K562 (cell line): Measurements from ENCODE around the gene POP7. TPM values are rescaled to one million over a fixed set of nuclear protein-coding genes. Genes with fewer than 3 reads are reported as not detected.

Experiments used
- ATAC-seq: fragments of 200-7000 bp; cut with Tn5 transposase; 3 replicates; pipeline ENCODE4 v1.9.1; 2020; ENCODE audit warnings: moderate library complexity
- BruUV-seq: library from RNA; stranded (reverse); fragments of 400-500 nt; replicated peaks from 2 replicates; lab custom pipeline; 2021; lab: Mats Ljungman, UMichigan
- CTCF ChIA-PET: fragments of 300-600 bp; formaldehyde crosslinking; extraction: SDS; loops from one replicate; lab custom pipeline; 2021; ENCODE audit warnings: low intra/inter-chr PET ratio; lab: Yijun Ruan, JAX
- POLR2A ChIA-PET: fragments of 300-600, 350-650 bp; sonication (Branson Sonifier 250); formaldehyde crosslinking; extraction: SDS; loops from one replicate; lab custom pipeline; 2021; ENCODE audit warnings: antibody characterized with exemption, inconsistent platforms; lab: Yijun Ruan, JAX
- DNase-seq, 4 experiments: peaks; one replicate each; pipeline versions ENCODE4 v3.0.0 to v3.0.0-alpha.2; 2011 to 2018; ENCODE audit warnings: low spot score in 3 of 4, mixed read lengths in 3 of 4; ENCODE audit errors: extremely low read depth in 1 of 4
- FAIRE-seq: peaks from 2 replicates; lab custom pipeline; 2011; peaks lifted over from hg19 to GRCh38; lab: Jason Lieb, UNC
- H2AFZ ChIP-seq: 2 replicates; pipeline ENCODE4 v1.6.0; 2011; ENCODE audit warnings: low read depth, low read length, control low read depth, inconsistent platforms
- H3K27ac ChIP-seq: fragments of 200-600 bp; 3 replicates; pipeline ENCODE4 v1.8.0; 2011; ENCODE audit warnings: low read depth, mild to moderate bottlenecking, control low read depth, inconsistent platforms, low read length, moderate library complexity, mixed read lengths; ENCODE audit errors: extremely low read depth
- H3K27me3 ChIP-seq, 2 experiments: fragments of 300-600 bp in 1 of 2; 2 replicates in 1 of 2; 3 replicates in 1 of 2; pipeline versions ENCODE4 v1.6.0 to v1.8.0; 2011; ENCODE audit warnings: inconsistent platforms in 2 of 2, low read length in 2 of 2, mild to moderate bottlenecking in 1 of 2, mixed read lengths in 1 of 2, moderate library complexity in 1 of 2; ENCODE audit not compliant: control insufficient read depth in 2 of 2, insufficient read depth in 2 of 2
- H3K36me3 ChIP-seq: fragments of 300-600 bp; 3 replicates; pipeline ENCODE4 v1.8.0; 2011; ENCODE audit warnings: mild to moderate bottlenecking, low read length, inconsistent platforms; ENCODE audit not compliant: control insufficient read depth, insufficient read depth
- H3K4me1 ChIP-seq, 2 experiments: fragments of 200-600 bp in 1 of 2; replicated peaks in 1 of 2; 2 replicates in 1 of 2; 3 replicates in 1 of 2; pipeline versions ENCODE4 v1.5.1 to v1.8.0; 2011; ENCODE audit warnings: inconsistent platforms in 2 of 2, low read length in 2 of 2, mild to moderate bottlenecking in 1 of 2, mixed read lengths in 1 of 2, moderate library complexity in 1 of 2; ENCODE audit not compliant: control insufficient read depth in 2 of 2, insufficient read depth in 2 of 2
- H3K4me2 ChIP-seq: 2 replicates; pipeline ENCODE4 v1.6.1; 2011; ENCODE audit warnings: low read length, control low read depth, inconsistent platforms, mixed read lengths; ENCODE audit not compliant: insufficient read depth
- H3K4me3 ChIP-seq: fragments of 200-600 bp; sonication (generic), shearing (Covaris generic); 2 replicates; pipeline ENCODE4 v1.5.1; 2016; ENCODE audit warnings: control low read depth, inconsistent platforms
- H3K79me2 ChIP-seq: fragments of 200-600 bp; 3 replicates; pipeline ENCODE4 v1.8.0; 2011; ENCODE audit warnings: low read length, inconsistent platforms; ENCODE audit not compliant: control insufficient read depth, insufficient read depth
- H3K9ac ChIP-seq, 2 experiments: 2 replicates each; pipeline versions ENCODE4 v1.6.0 to v1.6.1; 2011; ENCODE audit warnings: low read depth in 2 of 2, low read length in 2 of 2, control low read depth in 1 of 2, inconsistent platforms in 1 of 2, mild to moderate bottlenecking in 1 of 2, mixed read lengths in 1 of 2; ENCODE audit not compliant: insufficient read depth in 1 of 2
- H3K9me1 ChIP-seq: one replicate; pipeline ENCODE4 v1.6.0; 2011; ENCODE audit warnings: inconsistent platforms, mild to moderate bottlenecking, low read length, moderate library complexity; ENCODE audit not compliant: control insufficient read depth, insufficient read depth
- H3K9me3 ChIP-seq: replicated peaks from 2 replicates; pipeline ENCODE4 v1.5.1; 2011; ENCODE audit warnings: low read depth, low read length, inconsistent platforms; ENCODE audit not compliant: control insufficient read depth, insufficient read depth
- H4K20me1 ChIP-seq: replicated peaks from 2 replicates; pipeline ENCODE4 v1.6.1; 2011; ENCODE audit warnings: low read length, inconsistent platforms, mixed read lengths; ENCODE audit not compliant: control insufficient read depth, insufficient read depth
- ATF7 ChIP-seq: fragments of 450-650 bp; IDR thresholded peaks from 2 replicates; pipeline ENCODE4 v1.7.1; 2014; ENCODE audit warnings: mild to moderate bottlenecking, moderate library complexity
- CEBPB ChIP-seq: fragments of 450-650 bp; IDR thresholded peaks from 2 replicates; pipeline ENCODE4 v1.6.1; 2016; ENCODE audit warnings: missing genetic modification characterization, missing compliant biosample characterization
- CREB1 ChIP-seq, 2 experiments: sonication (generic) in 1 of 2; formaldehyde crosslinking in 1 of 2; IDR thresholded peaks; 2 replicates each; pipeline versions ENCODE4 v1.6.1 to v1.8.0; 2012 to 2022; ENCODE audit warnings: inconsistent platforms in 1 of 2, mild to moderate bottlenecking in 1 of 2, missing genetic modification reagents in 1 of 2, moderate library complexity in 1 of 2
- NRF1 ChIP-seq, 2 experiments: fragments of 450-650 bp; IDR thresholded peaks in 1 of 2; conservative IDR thresholded peaks in 1 of 2; 2 replicates each; pipeline ENCODE4 v1.6.1; 2014; ENCODE audit warnings: mild to moderate bottlenecking in 2 of 2
- POLR2A ChIP-seq: fragments of 450-650 bp; conservative IDR thresholded peaks from 2 replicates; pipeline ENCODE4 v1.6.1; 2016
- RFX5 ChIP-seq: IDR thresholded peaks from 2 replicates; pipeline ENCODE4 v1.6.1; 2011; ENCODE audit warnings: low read depth, mild to moderate bottlenecking, improper control_type of control experiment, low read length
- SUPT5H ChIP-seq: fragments of 450-650 bp; IDR thresholded peaks from 2 replicates; pipeline ENCODE4 v1.6.1; 2016
- ZNF165 ChIP-seq: fragments of 250-450 bp; sonication (Bioruptor Pico); IDR thresholded peaks from 2 replicates; pipeline ENCODE4 v1.4.0; 2020; ENCODE audit warnings: borderline replicate concordance
- WGBS: fragments of 100-300 bp; shearing (Covaris generic); methylation state at CpG from one replicate; pipeline ENCODE4 v1.1.6; 2016; ENCODE audit warnings: low coverage, mixed read lengths; ENCODE audit not compliant: insufficient coverage; ENCODE audit errors: missing lambda C conversion rate; 5-methylcytosine and 5-hydroxymethylcytosine counted together
- in situ Hi-C: fragments of 300-500 bp; cut with MboI; formaldehyde crosslinking; loops from 4 replicates; pipeline ENCODE4 v1.15.0; 2018; ENCODE audit warnings: inconsistent platforms, mixed read lengths
- intact Hi-C: fragments of 100-400 bp; cut with micrococcal nuclease; formaldehyde crosslinking; loops from 2 replicates; pipeline ENCODE4 v1.14.2; 2022
- polyA plus RNA-seq, 8 experiments: library from polyadenylated mRNA; depleted of rRNA in 4 of 8; stranded (reverse) in 5 of 8; unstranded in 3 of 8; fragments of >200 nt; fragmentation: Nextera tagmentation in 2 of 8; fragmentation: Illumina TruSeq in 1 of 8; extraction: Ambion mirVana in 2 of 8; extraction: Trizol in 1 of 8; gene quantifications; 2 replicates each; pipeline versions ENCODE4 v1.2.1 to v1.2.3, GENCODE V29; 2011 to 2014; ENCODE audit warnings: inconsistent platforms in 1 of 8, missing spikeins in 1 of 8
- total RNA-seq, 7 experiments: library from RNA; depleted of rRNA in 6 of 7; stranded (reverse); fragments of >200 nt in 6 of 7; fragmentation: Illumina TruSeq in 2 of 7; extraction: Trizol in 2 of 7; gene quantifications; 2 replicates each; pipeline versions ENCODE4 v1.2.1 to v1.2.3, GENCODE V29; 2011 to 2021; ENCODE audit warnings: low replicate concordance in 1 of 7
- TF ChIP-seq, protein P1 (sequence below), 2 experiments: fragments of 450-650 bp in 1 of 2; sonication (generic) in 1 of 2; formaldehyde crosslinking in 1 of 2; IDR thresholded peaks in 1 of 2; conservative IDR thresholded peaks in 1 of 2; 2 replicates each; pipeline versions ENCODE4 v1.6.1 to v1.8.1; 2016 to 2023; ENCODE audit warnings: mild to moderate bottlenecking in 2 of 2, moderate library complexity in 2 of 2, inconsistent platforms in 1 of 2, missing genetic modification reagents in 1 of 2
- TF ChIP-seq, protein P2 (sequence below): fragments of 450-650 bp; IDR thresholded peaks from 2 replicates; pipeline ENCODE4 v1.6.1; 2016; ENCODE audit warnings: mild to moderate bottlenecking, moderate library complexity

Gene POP7
- total and polyA plus RNA-seq, 9 of the 15 experiments (the other 6 are each of a cell fraction or from before 2014, with no cell fraction given), result 11.5 to 163 (median 68.9) TPM

GRCh38 chr7:100745184-100745583 is 39.3 kb downstream of the POP7 start:
- H3K36me3 ChIP-seq, result no peaks in the 10 kb centered on the region
- intact Hi-C loops (loop anchor here (2.0 kb wide), 1 partner anchor 16 kb away; no protein-coding TSS in a partner anchor), in situ Hi-C loops (no loop called here)
- peak overlapping the region; percentile 66 for H2AFZ ChIP-seq
- H3K9me1 ChIP-seq, result no peaks in the 10 kb centered on the region
- no peak overlapping the region; the same call in 2 of the 3 replicates for H3K27ac ChIP-seq
- ChIA-PET POLR2A (interaction anchor here (0.9 to 1.0 kb wide), 2 partner anchors 28 to 41 kb away, joined by 3 to 4 read pairs; no protein-coding TSS in a partner anchor), CTCF (no interaction called here)
- peak overlapping the region; percentile 34 for H3K4me3 ChIP-seq
- H3K79me2 ChIP-seq, result no peaks in the 10 kb centered on the region
- ATAC-seq, result peak; percentile 94
- H3K9ac ChIP-seq, result peak overlapping the region in 1 of 2 experiments; percentile 74; a peak in 2 of 4 replicates
- peaks cover 7 to 24% of the 10 kb centered on the region in 2 experiments; a peak in 3 of 5 replicates for H3K27me3 ChIP-seq
- no peaks in the 10 kb centered on the region for H4K20me1 ChIP-seq
- peak overlapping the region; percentile 64 for H3K4me2 ChIP-seq
- H3K9me3 ChIP-seq, result no peaks in the 10 kb centered on the region
- no TSS peak for BruUV-seq
- peak; percentile 61 to 80 (median 74) for DNase-seq
- H3K4me1 ChIP-seq, result peaks cover 2 to 6% of the 10 kb centered on the region in 2 experiments; a peak in 2 of 5 replicates
- 16% methylated on average over 17 of the region's 28 CpGs for WGBS
- FAIRE-seq, result peak; percentile 74
- TF ChIP-seq POLR2A (peak; percentile 50; the same call in 1 of the 2 replicates), CREB1 (IDR thresholded peaks at IDR 0.05) (0 out of 2 replicates have a peak, but pooled peaks have one; percentile 25), CREB1 (CRISPR knock-in tag; IDR thresholded peaks at IDR 0.05) (no peak), ZNF165 (CRISPR knock-in tag) (no peak), SUPT5H (peak; percentile 48; the same call in 1 of the 2 replicates), RFX5 (peak; percentile 85), ATF7 (peak; percentile 33; the same call in 1 of the 2 replicates), NRF1 (conservative IDR thresholded peaks at IDR 0.05 in 1 of 2, IDR thresholded peaks at IDR 0.05 in 1 of 2) (peak; percentile 54 to 68), CEBPB (tag) (peak; percentile 57)
- TF ChIP-seq, protein P1, sequence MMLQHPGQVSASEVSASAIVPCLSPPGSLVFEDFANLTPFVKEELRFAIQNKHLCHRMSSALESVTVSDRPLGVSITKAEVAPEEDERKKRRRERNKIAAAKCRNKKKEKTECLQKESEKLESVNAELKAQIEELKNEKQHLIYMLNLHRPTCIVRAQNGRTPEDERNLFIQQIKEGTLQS (IDR thresholded peaks at IDR 0.05), result peak; percentile 88
- TF ChIP-seq, protein P1 (CRISPR knock-in tag; conservative IDR thresholded peaks at IDR 0.05), result no peak
- TF ChIP-seq, protein P2, sequence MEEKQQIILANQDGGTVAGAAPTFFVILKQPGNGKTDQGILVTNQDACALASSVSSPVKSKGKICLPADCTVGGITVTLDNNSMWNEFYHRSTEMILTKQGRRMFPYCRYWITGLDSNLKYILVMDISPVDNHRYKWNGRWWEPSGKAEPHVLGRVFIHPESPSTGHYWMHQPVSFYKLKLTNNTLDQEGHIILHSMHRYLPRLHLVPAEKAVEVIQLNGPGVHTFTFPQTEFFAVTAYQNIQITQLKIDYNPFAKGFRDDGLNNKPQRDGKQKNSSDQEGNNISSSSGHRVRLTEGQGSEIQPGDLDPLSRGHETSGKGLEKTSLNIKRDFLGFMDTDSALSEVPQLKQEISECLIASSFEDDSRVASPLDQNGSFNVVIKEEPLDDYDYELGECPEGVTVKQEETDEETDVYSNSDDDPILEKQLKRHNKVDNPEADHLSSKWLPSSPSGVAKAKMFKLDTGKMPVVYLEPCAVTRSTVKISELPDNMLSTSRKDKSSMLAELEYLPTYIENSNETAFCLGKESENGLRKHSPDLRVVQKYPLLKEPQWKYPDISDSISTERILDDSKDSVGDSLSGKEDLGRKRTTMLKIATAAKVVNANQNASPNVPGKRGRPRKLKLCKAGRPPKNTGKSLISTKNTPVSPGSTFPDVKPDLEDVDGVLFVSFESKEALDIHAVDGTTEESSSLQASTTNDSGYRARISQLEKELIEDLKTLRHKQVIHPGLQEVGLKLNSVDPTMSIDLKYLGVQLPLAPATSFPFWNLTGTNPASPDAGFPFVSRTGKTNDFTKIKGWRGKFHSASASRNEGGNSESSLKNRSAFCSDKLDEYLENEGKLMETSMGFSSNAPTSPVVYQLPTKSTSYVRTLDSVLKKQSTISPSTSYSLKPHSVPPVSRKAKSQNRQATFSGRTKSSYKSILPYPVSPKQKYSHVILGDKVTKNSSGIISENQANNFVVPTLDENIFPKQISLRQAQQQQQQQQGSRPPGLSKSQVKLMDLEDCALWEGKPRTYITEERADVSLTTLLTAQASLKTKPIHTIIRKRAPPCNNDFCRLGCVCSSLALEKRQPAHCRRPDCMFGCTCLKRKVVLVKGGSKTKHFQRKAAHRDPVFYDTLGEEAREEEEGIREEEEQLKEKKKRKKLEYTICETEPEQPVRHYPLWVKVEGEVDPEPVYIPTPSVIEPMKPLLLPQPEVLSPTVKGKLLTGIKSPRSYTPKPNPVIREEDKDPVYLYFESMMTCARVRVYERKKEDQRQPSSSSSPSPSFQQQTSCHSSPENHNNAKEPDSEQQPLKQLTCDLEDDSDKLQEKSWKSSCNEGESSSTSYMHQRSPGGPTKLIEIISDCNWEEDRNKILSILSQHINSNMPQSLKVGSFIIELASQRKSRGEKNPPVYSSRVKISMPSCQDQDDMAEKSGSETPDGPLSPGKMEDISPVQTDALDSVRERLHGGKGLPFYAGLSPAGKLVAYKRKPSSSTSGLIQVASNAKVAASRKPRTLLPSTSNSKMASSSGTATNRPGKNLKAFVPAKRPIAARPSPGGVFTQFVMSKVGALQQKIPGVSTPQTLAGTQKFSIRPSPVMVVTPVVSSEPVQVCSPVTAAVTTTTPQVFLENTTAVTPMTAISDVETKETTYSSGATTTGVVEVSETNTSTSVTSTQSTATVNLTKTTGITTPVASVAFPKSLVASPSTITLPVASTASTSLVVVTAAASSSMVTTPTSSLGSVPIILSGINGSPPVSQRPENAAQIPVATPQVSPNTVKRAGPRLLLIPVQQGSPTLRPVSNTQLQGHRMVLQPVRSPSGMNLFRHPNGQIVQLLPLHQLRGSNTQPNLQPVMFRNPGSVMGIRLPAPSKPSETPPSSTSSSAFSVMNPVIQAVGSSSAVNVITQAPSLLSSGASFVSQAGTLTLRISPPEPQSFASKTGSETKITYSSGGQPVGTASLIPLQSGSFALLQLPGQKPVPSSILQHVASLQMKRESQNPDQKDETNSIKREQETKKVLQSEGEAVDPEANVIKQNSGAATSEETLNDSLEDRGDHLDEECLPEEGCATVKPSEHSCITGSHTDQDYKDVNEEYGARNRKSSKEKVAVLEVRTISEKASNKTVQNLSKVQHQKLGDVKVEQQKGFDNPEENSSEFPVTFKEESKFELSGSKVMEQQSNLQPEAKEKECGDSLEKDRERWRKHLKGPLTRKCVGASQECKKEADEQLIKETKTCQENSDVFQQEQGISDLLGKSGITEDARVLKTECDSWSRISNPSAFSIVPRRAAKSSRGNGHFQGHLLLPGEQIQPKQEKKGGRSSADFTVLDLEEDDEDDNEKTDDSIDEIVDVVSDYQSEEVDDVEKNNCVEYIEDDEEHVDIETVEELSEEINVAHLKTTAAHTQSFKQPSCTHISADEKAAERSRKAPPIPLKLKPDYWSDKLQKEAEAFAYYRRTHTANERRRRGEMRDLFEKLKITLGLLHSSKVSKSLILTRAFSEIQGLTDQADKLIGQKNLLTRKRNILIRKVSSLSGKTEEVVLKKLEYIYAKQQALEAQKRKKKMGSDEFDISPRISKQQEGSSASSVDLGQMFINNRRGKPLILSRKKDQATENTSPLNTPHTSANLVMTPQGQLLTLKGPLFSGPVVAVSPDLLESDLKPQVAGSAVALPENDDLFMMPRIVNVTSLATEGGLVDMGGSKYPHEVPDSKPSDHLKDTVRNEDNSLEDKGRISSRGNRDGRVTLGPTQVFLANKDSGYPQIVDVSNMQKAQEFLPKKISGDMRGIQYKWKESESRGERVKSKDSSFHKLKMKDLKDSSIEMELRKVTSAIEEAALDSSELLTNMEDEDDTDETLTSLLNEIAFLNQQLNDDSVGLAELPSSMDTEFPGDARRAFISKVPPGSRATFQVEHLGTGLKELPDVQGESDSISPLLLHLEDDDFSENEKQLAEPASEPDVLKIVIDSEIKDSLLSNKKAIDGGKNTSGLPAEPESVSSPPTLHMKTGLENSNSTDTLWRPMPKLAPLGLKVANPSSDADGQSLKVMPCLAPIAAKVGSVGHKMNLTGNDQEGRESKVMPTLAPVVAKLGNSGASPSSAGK, result peak; percentile 62
